Measurements from ENCODE around the gene RBM38. TPM values are rescaled to one million over a fixed set of nuclear protein-coding genes. Genes with fewer than 3 reads are reported as not detected.
"Not testable (repeated sequence)": the region's sequence is repeated elsewhere in the genome, so short reads cannot be mapped to it uniquely, and the experiment has no call there.

Gene RBM38
- total RNA-seq, 1 experiment from 2014 or later = 52.7 TPM

DNA sequence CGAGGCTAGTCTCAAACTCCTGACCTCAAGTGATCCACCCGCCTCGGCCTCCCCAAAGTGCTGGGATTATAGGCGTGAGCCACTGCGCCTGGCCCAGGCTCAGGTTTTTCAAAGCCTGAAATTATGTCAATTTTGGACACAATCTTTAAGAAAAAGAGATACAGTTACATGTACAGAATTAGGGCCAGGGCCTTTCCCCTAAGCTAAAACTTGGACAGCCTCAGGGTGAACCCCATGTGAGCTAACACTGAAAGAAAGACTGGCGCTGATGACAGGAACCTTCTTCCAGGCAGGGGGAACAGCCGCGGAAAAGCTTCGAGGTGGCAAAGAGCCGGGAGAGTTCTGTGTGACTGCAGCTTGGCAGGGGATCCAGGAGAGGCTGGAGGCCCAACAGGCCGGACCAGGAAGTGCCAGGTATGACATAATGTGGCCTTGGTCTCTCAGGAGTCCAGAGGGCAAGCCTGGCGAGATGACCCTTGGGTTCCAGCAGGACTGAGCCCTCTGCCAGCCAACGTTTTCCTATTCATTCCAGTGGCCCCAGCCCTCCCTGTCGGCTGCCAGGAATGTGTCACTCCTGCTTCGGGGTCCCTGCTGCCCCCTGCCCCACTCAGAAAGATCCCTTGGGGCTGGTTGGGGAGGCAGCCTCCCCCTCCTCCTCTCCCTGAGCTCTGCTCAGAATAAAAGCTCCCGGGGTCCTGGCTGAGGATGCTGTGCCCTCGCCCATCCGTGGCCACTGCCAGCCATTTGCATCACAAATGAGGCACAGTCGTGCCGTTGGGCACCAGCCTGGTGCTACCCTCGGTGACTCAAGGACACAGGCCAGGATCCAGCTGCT is 37.3 kb downstream of the RBM38 start:
- CTCF ChIA-PET = interaction anchor here (0.7 kb wide), 1 partner anchor 47 kb away, joined by 9 read pairs; no protein-coding TSS in a partner anchor
- H3K4me1 ChIP-seq (ENCODE audit: insufficient read depth, low read length, poor library complexity, severe bottlenecking) = no peaks in the 10 kb centered on the region
- H3K4me3 ChIP-seq (ENCODE audit: low read depth, low read length, poor library complexity, severe bottlenecking) = no peak overlapping the region
- DNase-seq (ENCODE audit: low spot score) = no peak
- no peaks in the 10 kb centered on the region for H3K36me3 ChIP-seq (ENCODE audit: insufficient read depth, low read length, poor library complexity, severe bottlenecking)
- TF ChIP-seq CTCF (conservative IDR thresholded peaks at IDR 0.05; ENCODE audit: low read depth, low read length) = no peak
- no peak for TF ChIP-seq EZH2 (IDR thresholded peaks at IDR 0.05; ENCODE audit: borderline replicate concordance, low read depth, low read length, poor library complexity, severe bottlenecking)
- H3K27me3 ChIP-seq (replicated peaks; ENCODE audit: insufficient read depth, low read depth, low read length, poor library complexity) = no peaks in the 10 kb centered on the region
- intact Hi-C loops (cut with micrococcal nuclease; ENCODE audit: unreplicated experiment) = no loop called here
- no TSS peak for BruUV-seq (replicated peaks)
- POLR2A ChIA-PET (ENCODE audit: low non-redundant PET) = no interaction called here
- H3K27ac ChIP-seq (ENCODE audit: low read depth, low read length, poor library complexity, severe bottlenecking) = no peak overlapping the region
- H3K9me3 ChIP-seq (ENCODE audit: low read depth, low read length, poor library complexity, severe bottlenecking) = no peaks in the 10 kb centered on the region

GRCh38 chr20:57429159-57429496 is 37.9 kb downstream of the RBM38 start:
- intact Hi-C loops (cut with micrococcal nuclease; ENCODE audit: unreplicated experiment) = no loop called here
- CTCF ChIA-PET = no interaction called here
- H3K36me3 ChIP-seq (ENCODE audit: insufficient read depth, low read length, poor library complexity, severe bottlenecking) = no peaks in the 10 kb centered on the region
- no peak overlapping the region for H3K27ac ChIP-seq (ENCODE audit: low read depth, low read length, poor library complexity, severe bottlenecking)
- no peak for DNase-seq (ENCODE audit: low spot score)
- no peaks in the 10 kb centered on the region for H3K9me3 ChIP-seq (ENCODE audit: low read depth, low read length, poor library complexity, severe bottlenecking)
- H3K27me3 ChIP-seq (replicated peaks; ENCODE audit: insufficient read depth, low read depth, low read length, poor library complexity) = no peaks in the 10 kb centered on the region
- no peak for TF ChIP-seq CTCF (conservative IDR thresholded peaks at IDR 0.05; ENCODE audit: low read depth, low read length)
- TF ChIP-seq EZH2 (IDR thresholded peaks at IDR 0.05; ENCODE audit: borderline replicate concordance, low read depth, low read length, poor library complexity, severe bottlenecking) = no peak
- POLR2A ChIA-PET (ENCODE audit: low non-redundant PET) = no interaction called here
- no peaks in the 10 kb centered on the region for H3K4me1 ChIP-seq (ENCODE audit: insufficient read depth, low read length, poor library complexity, severe bottlenecking)
- no TSS peak for BruUV-seq (replicated peaks)
- H3K4me3 ChIP-seq (ENCODE audit: low read depth, low read length, poor library complexity, severe bottlenecking) = no peak overlapping the region

DNA sequence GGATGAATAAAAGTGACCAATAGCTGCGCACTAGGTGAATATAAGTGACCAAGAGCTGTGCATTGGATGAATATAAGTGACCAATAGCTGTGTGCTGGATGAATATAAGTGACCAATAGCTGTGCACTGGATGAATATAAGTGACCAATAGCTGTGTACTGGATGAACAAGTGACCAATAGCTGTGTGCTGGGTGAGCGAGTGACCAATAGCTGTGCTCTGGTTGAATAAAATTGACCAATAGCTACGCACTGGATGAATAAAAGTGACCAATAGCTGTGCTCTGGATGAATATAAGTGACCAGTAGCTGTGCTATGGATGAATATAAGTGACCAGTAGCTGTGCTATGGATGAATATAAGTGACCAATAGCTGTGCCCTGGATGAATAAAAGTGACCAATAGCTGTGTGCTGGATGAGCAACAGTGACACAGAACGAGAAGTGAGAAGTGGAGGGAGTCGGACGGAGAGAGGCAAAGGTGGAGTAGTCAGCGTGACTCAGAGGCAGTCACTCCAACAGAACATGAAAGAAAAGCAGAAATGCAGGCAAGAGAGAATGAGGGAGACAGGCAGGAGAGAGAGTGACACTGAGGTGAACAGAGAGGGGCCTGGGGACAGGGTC is 38.5 kb downstream of the RBM38 start:
- BruUV-seq (replicated peaks) = no TSS peak
- H3K4me1 ChIP-seq (ENCODE audit: insufficient read depth, low read length, poor library complexity, severe bottlenecking) = no peaks in the 10 kb centered on the region
- no peak for TF ChIP-seq CTCF (conservative IDR thresholded peaks at IDR 0.05; ENCODE audit: low read depth, low read length)
- no peak for TF ChIP-seq EZH2 (IDR thresholded peaks at IDR 0.05; ENCODE audit: borderline replicate concordance, low read depth, low read length, poor library complexity, severe bottlenecking)
- intact Hi-C loops (cut with micrococcal nuclease; ENCODE audit: unreplicated experiment) = no loop called here
- H3K9me3 ChIP-seq (ENCODE audit: low read depth, low read length, poor library complexity, severe bottlenecking) = no peaks in the 10 kb centered on the region
- DNase-seq (ENCODE audit: low spot score) = no peak
- H3K36me3 ChIP-seq (ENCODE audit: insufficient read depth, low read length, poor library complexity, severe bottlenecking) = no peaks in the 10 kb centered on the region
- no peak overlapping the region for H3K4me3 ChIP-seq (ENCODE audit: low read depth, low read length, poor library complexity, severe bottlenecking)
- H3K27me3 ChIP-seq (replicated peaks; ENCODE audit: insufficient read depth, low read depth, low read length, poor library complexity) = no peaks in the 10 kb centered on the region
- ChIA-PET POLR2A (ENCODE audit: low non-redundant PET) (no interaction called here), CTCF (no interaction called here)
- H3K27ac ChIP-seq (ENCODE audit: low read depth, low read length, poor library complexity, severe bottlenecking) = no peak overlapping the region

- DNase-seq (ENCODE audit: low spot score); POLR2A ChIA-PET (ENCODE audit: low non-redundant PET); intact Hi-C loops (cut with micrococcal nuclease; ENCODE audit: unreplicated experiment); H3K27me3 ChIP-seq (replicated peaks; ENCODE audit: insufficient read depth, low read depth, low read length, poor library complexity); H3K36me3 ChIP-seq (ENCODE audit: insufficient read depth, low read length, poor library complexity, severe bottlenecking); H3K4me1 ChIP-seq (ENCODE audit: insufficient read depth, low read length, poor library complexity, severe bottlenecking); H3K9me3 ChIP-seq (ENCODE audit: low read depth, low read length, poor library complexity, severe bottlenecking); H3K27ac ChIP-seq (ENCODE audit: low read depth, low read length, poor library complexity, severe bottlenecking); H3K4me3 ChIP-seq (ENCODE audit: low read depth, low read length, poor library complexity, severe bottlenecking); CTCF ChIA-PET; BruUV-seq (replicated peaks): not testable (repeated sequence)
Measured at GRCh38 chr20:57430201-57430596, 39.0 kb downstream of the RBM38 start.

Measured in A673 (cell line).